AG09319 (cell line): ENCODE measurements around the gene PIGX.

Source experiments
- DNase-seq: peaks from one replicate; pipeline ENCODE4 v3.0.0-alpha.2; 2010; ENCODE audit warnings: low read depth; ENCODE audit errors: extremely low read depth
- CTCF ChIP-seq: IDR thresholded peaks from 2 replicates; pipeline ENCODE4 v1.5.1; 2011; ENCODE audit warnings: low read depth, mild to moderate bottlenecking, inconsistent platforms, low read length, moderate library complexity

PIGX gene

GRCh38 chr3:196771067-196771466 is 58.9 kb downstream of the PIGX start:
- DNase-seq: no peak
- TF ChIP-seq CTCF: no peak

GRCh38 chr3:196772102-196772501 is 59.9 kb downstream of the PIGX start:
- no peak for DNase-seq

GRCh38 chr3:196772897-196773296 is 60.7 kb downstream of the PIGX start:
- no peak for DNase-seq
- no peak for TF ChIP-seq CTCF

More at GRCh38 chr3:196772102-196772501, 59.9 kb downstream of the PIGX start:
- no peak for TF ChIP-seq CTCF

- DNase-seq: no peak
- TF ChIP-seq CTCF: no peak
Measured at GRCh38 chr3:196774191-196774820, 62.1 kb downstream of the PIGX start.

GRCh38 chr3:196774848-196775422 is 62.8 kb downstream of the PIGX start:
- no peak for TF ChIP-seq CTCF
- no peak for DNase-seq

GRCh38 chr3:196775938-196776337 is 63.8 kb downstream of the PIGX start:
- DNase-seq: no peak
- no peak for TF ChIP-seq CTCF

- TF ChIP-seq CTCF: no peak
- no peak for DNase-seq
Measured at GRCh38 chr3:196777836-196778235, 65.7 kb downstream of the PIGX start.
